ENCODE data around the gene PRKN. TPM values are rescaled to one million over a fixed set of nuclear protein-coding genes. Genes with fewer than 3 reads are reported as not detected.

Gene PRKN
- total RNA-seq, 3 donors from 2014 or later = 5.2 to 10.2 (median 8.1) TPM

GRCh38 chr6:162562041-162562440 lies 165.5 kb downstream of the PRKN start:
- intact Hi-C loops (cut with DNase I, micrococcal nuclease) = no loop called here

DNA sequence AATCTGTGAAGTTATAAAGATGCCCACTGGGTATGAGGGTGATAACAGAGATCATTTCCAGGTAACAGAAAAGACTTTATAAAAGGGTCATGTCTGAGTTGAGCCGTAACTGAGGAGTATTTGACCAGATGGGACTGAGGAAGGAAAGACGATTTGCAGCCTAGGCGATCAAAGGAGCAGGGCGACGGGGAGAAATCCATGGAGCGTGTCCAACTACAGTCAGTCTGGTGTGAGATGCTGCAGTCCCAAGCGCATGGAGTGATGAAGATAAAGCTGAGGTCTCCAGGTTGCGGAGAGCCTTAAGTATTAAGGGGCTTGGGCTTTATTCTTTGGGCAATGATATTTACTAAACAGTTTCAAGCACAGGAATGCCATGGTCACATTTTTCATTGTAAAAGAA lies 166.7 kb downstream of the PRKN start:
- DNase-seq (no peak), ATAC-seq (no peak)
- peaks cover 2% of the 10 kb centered on the region for H3K9me3 ChIP-seq
- no peaks in the 10 kb centered on the region for H3K4me1 ChIP-seq (ENCODE audit: low read depth)
- intact Hi-C loops (cut with DNase I, micrococcal nuclease) = no loop called here
- no peaks in the 10 kb centered on the region for H3K36me3 ChIP-seq (ENCODE audit: low read depth)
- H3K4me3 ChIP-seq = no peak overlapping the region
- TF ChIP-seq CTCF (IDR thresholded peaks at IDR 0.05) = no peak

More at GRCh38 chr6:162562041-162562440, 165.5 kb downstream of the PRKN start:
- DNase-seq (no peak), ATAC-seq (no peak)
- Histone ChIP-seq H3K36me3 (ENCODE audit: low read depth) (no peaks in the 10 kb centered on the region), H3K4me3 (no peak overlapping the region), H3K4me1 (ENCODE audit: low read depth) (no peaks in the 10 kb centered on the region), H3K9me3 (peaks cover 3% of the 10 kb centered on the region)
- TF ChIP-seq CTCF (IDR thresholded peaks at IDR 0.05) = no peak

- DNase-seq (no peak), ATAC-seq (no peak)
- TF ChIP-seq CTCF (IDR thresholded peaks at IDR 0.05) = no peak
- Histone ChIP-seq H3K36me3 (ENCODE audit: low read depth) (no peaks in the 10 kb centered on the region), H3K4me1 (ENCODE audit: low read depth) (no peaks in the 10 kb centered on the region), H3K9me3 (no peaks in the 10 kb centered on the region), H3K4me3 (no peak overlapping the region)
- intact Hi-C loops (cut with DNase I, micrococcal nuclease) = no loop called here
These were observed 173.0 kb downstream of the PRKN start for GRCh38 chr6:162554531-162554930.

GRCh38 chr6:162546905-162547304 lies 180.7 kb downstream of the PRKN start:
- no peaks in the 10 kb centered on the region for H3K9me3 ChIP-seq
- H3K4me1 ChIP-seq (ENCODE audit: low read depth) = no peaks in the 10 kb centered on the region
- intact Hi-C loops (cut with DNase I, micrococcal nuclease) = no loop called here
- no peak for TF ChIP-seq CTCF (IDR thresholded peaks at IDR 0.05)
- DNase-seq (no peak), ATAC-seq (no peak)
- H3K4me3 ChIP-seq = no peak overlapping the region
- H3K36me3 ChIP-seq (ENCODE audit: low read depth) = no peaks in the 10 kb centered on the region

GRCh38 chr6:162543221-162543620 lies 184.3 kb downstream of the PRKN start:
- Histone ChIP-seq H3K36me3 (ENCODE audit: low read depth) (no peaks in the 10 kb centered on the region), H3K4me3 (no peak overlapping the region), H3K9me3 (no peaks in the 10 kb centered on the region), H3K4me1 (ENCODE audit: low read depth) (no peaks in the 10 kb centered on the region)
- no peak for TF ChIP-seq CTCF (IDR thresholded peaks at IDR 0.05)
- no peak for ATAC-seq
- intact Hi-C loops (cut with DNase I, micrococcal nuclease) = no loop called here
- no peak for DNase-seq

- no peak for ATAC-seq
- TF ChIP-seq CTCF (IDR thresholded peaks at IDR 0.05) = no peak
- no peaks in the 10 kb centered on the region for H3K9me3 ChIP-seq
- intact Hi-C loops (cut with DNase I, micrococcal nuclease) = no loop called here
- no peak overlapping the region for H3K4me3 ChIP-seq
- H3K4me1 ChIP-seq (ENCODE audit: low read depth) = no peaks in the 10 kb centered on the region
- DNase-seq = no peak
- no peaks in the 10 kb centered on the region for H3K36me3 ChIP-seq (ENCODE audit: low read depth)
These were observed 186.5 kb downstream of the PRKN start for GRCh38 chr6:162541019-162541601.
